CD4-positive, alpha-beta T cell treated with Interleukin-15 for 4 hours (primary cell): ENCODE results near the gene TMEM258.

Experiments
- DNase-seq: peaks from one replicate; pipeline ENCODE4 v3.0.0-alpha.2; 2020; ENCODE audit warnings: low spot score

The TMEM258 gene

GRCh38 chr11:61792310-61793082 lies at the start of gene TMEM258, which contains the start of gene FEN1:
TMEM258 (minus strand) TSS chr11:61792599; CDS start chr11:61792558, 41 bp downstream.
FEN1 (plus strand) TSS chr11:61792911; CDS start chr11:61795362, 2,451 bp downstream.
- peak; percentile 83 for DNase-seq

GRCh38 chr11:61841636-61842527 lies 49.5 kb upstream of the TMEM258 start:
- DNase-seq: no peak

GRCh38 chr11:61840371-61840770 lies 48.0 kb upstream of the TMEM258 start:
- no peak for DNase-seq

GRCh38 chr11:61839742-61840141 lies 47.3 kb upstream of the TMEM258 start:
- DNase-seq: no peak

GRCh38 chr11:61838921-61839320 lies 46.5 kb upstream of the TMEM258 start:
- DNase-seq: no peak

GRCh38 chr11:61838501-61838900 lies 46.1 kb upstream of the TMEM258 start:
- DNase-seq: no peak

- DNase-seq: no peak
These were observed 45.1 kb upstream of the TMEM258 start for GRCh38 chr11:61837411-61838005.

- DNase-seq: no peak
These were observed 43.8 kb upstream of the TMEM258 start for GRCh38 chr11:61836193-61836592.

- peak; percentile 40 for DNase-seq
These were observed 42.1 kb upstream of the TMEM258 start for GRCh38 chr11:61834278-61835048.

- DNase-seq: no peak
These were observed 41.5 kb upstream of the TMEM258 start for GRCh38 chr11:61833926-61834277.

- no peak for DNase-seq
These were observed 41.1 kb upstream of the TMEM258 start for GRCh38 chr11:61833471-61833870.

GRCh38 chr11:61832754-61833153 lies 40.4 kb upstream of the TMEM258 start:
- no peak for DNase-seq

GRCh38 chr11:61832207-61832606 lies 39.8 kb upstream of the TMEM258 start:
- DNase-seq: no peak

- DNase-seq: no peak
These were observed 38.1 kb upstream of the TMEM258 start for GRCh38 chr11:61830237-61831105.

GRCh38 chr11:61829806-61830205 lies 37.4 kb upstream of the TMEM258 start:
- DNase-seq: no peak

GRCh38 chr11:61828629-61829407 lies 36.4 kb upstream of the TMEM258 start:
- peak; percentile 2 for DNase-seq

- no peak for DNase-seq
These were observed 35.9 kb upstream of the TMEM258 start for GRCh38 chr11:61828379-61828628.

GRCh38 chr11:61827571-61828378 lies 35.4 kb upstream of the TMEM258 start, which contains the start of gene FADS2:
FADS2 (plus strand) TSS chr11:61828300; CDS start chr11:61828391, 91 bp downstream.
- peak; percentile 31 for DNase-seq

- no peak for DNase-seq
These were observed 34.7 kb upstream of the TMEM258 start for GRCh38 chr11:61826930-61827570.
